Caco-2 (cell line): ENCODE results near the gene MAST4. TPM values are rescaled to one million over a fixed set of nuclear protein-coding genes. Genes with fewer than 3 reads are reported as not detected.

Experiments
- BruUV-seq: library from RNA; stranded (reverse); fragments of 400-500 nt; replicated peaks from 2 replicates; lab custom pipeline; 2021; lab: Mats Ljungman, UMichigan
- CTCF ChIA-PET: fragments of 300-600 bp; sonication (Branson Sonifier 250); formaldehyde crosslinking; loops from one replicate; lab custom pipeline; 2022; ENCODE audit warnings: antibody characterized with exemption; lab: Charles Lee
- POLR2A ChIA-PET: fragments of 300-600 bp; sonication (Branson Sonifier 250); formaldehyde crosslinking; loops from one replicate; lab custom pipeline; 2022; ENCODE audit warnings: antibody characterized with exemption; lab: Charles Lee
- DNase-seq, 2 experiments: peaks; one replicate each; pipeline versions ENCODE4 v3.0.0 to v3.0.0-alpha.2; 2020 to 2022
- H3K27me3 ChIP-seq: replicated peaks from 2 replicates; pipeline ENCODE4 v1.6.0; 2011; ENCODE audit warnings: low read length; ENCODE audit not compliant: control insufficient read depth, insufficient read depth
- H3K36me3 ChIP-seq: 2 replicates; pipeline ENCODE4 v1.5.1; 2011; ENCODE audit warnings: low read length; ENCODE audit not compliant: control insufficient read depth, insufficient read depth
- H3K4me1 ChIP-seq: fragments of 250-450 bp; sonication (Bioruptor Pico); 2 replicates; pipeline ENCODE4 v1.5.1; 2020; ENCODE audit warnings: mild to moderate bottlenecking
- H3K4me3 ChIP-seq: 2 replicates; pipeline ENCODE4 v1.5.1; 2011; ENCODE audit warnings: low read depth, mild to moderate bottlenecking, control low read depth, low read length
- H3K9me3 ChIP-seq: fragments of 250-450 bp; sonication (Bioruptor Pico); 2 replicates; pipeline ENCODE4 v1.5.1; 2020; ENCODE audit warnings: mild to moderate bottlenecking, moderate library complexity
- H3K27ac Mint-ChIP-seq: one replicate; pipeline ENCODE4 v1.8.0; 2022; ENCODE audit warnings: mixed read lengths; ENCODE audit not compliant: unreplicated experiment
- H3K27me3 Mint-ChIP-seq: one replicate; pipeline ENCODE4 v1.8.0; 2022; ENCODE audit warnings: mixed read lengths; ENCODE audit not compliant: insufficient read depth, unreplicated experiment
- H3K36me3 Mint-ChIP-seq: one replicate; pipeline ENCODE4 v1.8.0; 2022; ENCODE audit warnings: mild to moderate bottlenecking, mixed read lengths; ENCODE audit not compliant: insufficient read depth, unreplicated experiment
- H3K4me1 Mint-ChIP-seq: one replicate; pipeline ENCODE4 v1.8.0; 2022; ENCODE audit warnings: low read depth, mixed read lengths; ENCODE audit not compliant: unreplicated experiment
- H3K4me3 Mint-ChIP-seq: one replicate; pipeline ENCODE4 v1.8.0; 2022; ENCODE audit warnings: mild to moderate bottlenecking, moderate library complexity, mixed read lengths; ENCODE audit not compliant: unreplicated experiment
- H3K9me3 Mint-ChIP-seq: one replicate; pipeline ENCODE4 v1.8.0; 2022; ENCODE audit warnings: mixed read lengths; ENCODE audit not compliant: unreplicated experiment
- intact Hi-C: fragments of 100-400 bp; cut with micrococcal nuclease; formaldehyde crosslinking; loops from one replicate; pipeline ENCODE4 v1.10.0; 2022; ENCODE audit not compliant: unreplicated experiment
- total RNA-seq: library from RNA; stranded (reverse); gene quantifications from 2 replicates; pipeline ENCODE4 v1.2.3, GENCODE V29; 2022
- TF ChIP-seq, protein P1 (sequence below), 2 experiments: fragments of 200-600 bp in 1 of 2; IDR thresholded peaks; 1 replicate in 1 of 2; 2 replicates in 1 of 2; pipeline versions ENCODE4 v1.5.1 to v1.8.0; 2011 to 2022; ENCODE audit warnings: antibody characterized with exemption in 1 of 2, control low read depth in 1 of 2, inconsistent platforms in 1 of 2, low read depth in 1 of 2, low read length in 1 of 2, mild to moderate bottlenecking in 1 of 2, moderate library complexity in 1 of 2; ENCODE audit not compliant: insufficient read depth in 1 of 2, severe bottlenecking in 1 of 2, unreplicated experiment in 1 of 2

The MAST4 gene
- total RNA-seq, 1 experiment from 2014 or later, result 17.8 TPM

- Mint-ChIP-seq H3K27ac (no peak overlapping the region), H3K9me3 (no peaks in the 10 kb centered on the region), H3K27me3 (peaks cover 8% of the 10 kb centered on the region), H3K36me3 (no peaks in the 10 kb centered on the region), H3K4me3 (no peak overlapping the region), H3K4me1 (peaks cover 8% of the 10 kb centered on the region)
- Histone ChIP-seq H3K4me3 (no peak overlapping the region), H3K27me3 (peaks cover 2% of the 10 kb centered on the region), H3K36me3 (no peaks in the 10 kb centered on the region), H3K9me3 (no peaks in the 10 kb centered on the region), H3K4me1 (no peaks in the 10 kb centered on the region)
- intact Hi-C loops, result loop anchor here (1.0 to 5.0 kb wide), 3 partner anchors 37 to 288 kb away; no protein-coding TSS in a partner anchor
- TF ChIP-seq, protein P1, sequence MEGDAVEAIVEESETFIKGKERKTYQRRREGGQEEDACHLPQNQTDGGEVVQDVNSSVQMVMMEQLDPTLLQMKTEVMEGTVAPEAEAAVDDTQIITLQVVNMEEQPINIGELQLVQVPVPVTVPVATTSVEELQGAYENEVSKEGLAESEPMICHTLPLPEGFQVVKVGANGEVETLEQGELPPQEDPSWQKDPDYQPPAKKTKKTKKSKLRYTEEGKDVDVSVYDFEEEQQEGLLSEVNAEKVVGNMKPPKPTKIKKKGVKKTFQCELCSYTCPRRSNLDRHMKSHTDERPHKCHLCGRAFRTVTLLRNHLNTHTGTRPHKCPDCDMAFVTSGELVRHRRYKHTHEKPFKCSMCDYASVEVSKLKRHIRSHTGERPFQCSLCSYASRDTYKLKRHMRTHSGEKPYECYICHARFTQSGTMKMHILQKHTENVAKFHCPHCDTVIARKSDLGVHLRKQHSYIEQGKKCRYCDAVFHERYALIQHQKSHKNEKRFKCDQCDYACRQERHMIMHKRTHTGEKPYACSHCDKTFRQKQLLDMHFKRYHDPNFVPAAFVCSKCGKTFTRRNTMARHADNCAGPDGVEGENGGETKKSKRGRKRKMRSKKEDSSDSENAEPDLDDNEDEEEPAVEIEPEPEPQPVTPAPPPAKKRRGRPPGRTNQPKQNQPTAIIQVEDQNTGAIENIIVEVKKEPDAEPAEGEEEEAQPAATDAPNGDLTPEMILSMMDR (IDR thresholded peaks at IDR 0.05; ENCODE audit: insufficient read depth in 1 of 2, low read depth in 1 of 2, low read length in 1 of 2, severe bottlenecking in 1 of 2, unreplicated experiment in 1 of 2), result peak; percentile 59 to 62
- ChIA-PET POLR2A (no interaction called here), CTCF (interaction anchor here (0.7 kb wide), 3 partner anchors 14 to 345 kb away, joined by 3 read pairs; no protein-coding TSS in a partner anchor)
- DNase-seq, result peak; percentile 42 to 53
- no TSS peak for BruUV-seq
Measured at GRCh38 chr5:66864240-66864884, 268.2 kb downstream of the MAST4 start.

DNA sequence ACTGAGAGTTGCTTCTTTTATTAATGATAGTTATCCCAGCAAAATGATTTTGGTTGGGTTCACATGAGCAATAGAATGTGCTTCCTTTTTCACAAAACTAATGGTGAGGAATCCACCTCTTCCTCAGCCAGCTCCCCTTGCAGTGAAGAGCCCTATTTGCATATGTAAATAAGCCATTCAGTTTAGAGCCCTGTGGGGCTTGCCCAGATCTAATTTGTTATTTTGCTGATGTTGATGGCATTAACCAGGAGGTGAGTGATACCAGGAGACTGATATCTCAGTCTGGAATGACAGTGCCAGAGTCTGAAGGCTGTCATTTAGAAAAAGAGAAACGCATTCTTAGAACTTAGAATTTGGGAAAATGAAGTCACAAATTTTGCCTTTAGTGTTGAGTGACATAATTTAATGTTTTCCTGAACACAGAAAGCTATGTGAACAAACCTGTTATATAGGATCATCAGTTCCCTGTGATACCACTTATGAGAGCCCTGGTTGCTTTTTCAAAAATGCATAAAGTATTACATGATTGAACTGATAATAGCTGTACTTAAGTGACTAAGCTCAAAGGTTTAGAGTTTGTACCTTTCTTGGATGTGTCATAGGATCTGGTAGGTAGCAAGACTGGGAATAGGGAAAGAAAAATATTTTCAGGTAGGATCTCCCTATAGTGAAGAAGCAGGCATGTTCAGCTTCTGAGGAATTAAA lies 271.6 kb downstream of the MAST4 start:
- Histone ChIP-seq H3K27me3 (peaks cover 2% of the 10 kb centered on the region; the same call in 1 of the 2 replicates), H3K36me3 (no peaks in the 10 kb centered on the region), H3K4me3 (no peak overlapping the region), H3K9me3 (no peaks in the 10 kb centered on the region), H3K4me1 (no peaks in the 10 kb centered on the region; the same call in 1 of the 2 replicates)
- no TSS peak for BruUV-seq
- intact Hi-C loops, result no loop called here
- H3K4me1 Mint-ChIP-seq, result peaks cover 8% of the 10 kb centered on the region
- CTCF ChIA-PET, result no interaction called here
- no peak overlapping the region for H3K27ac Mint-ChIP-seq
- no peaks in the 10 kb centered on the region for H3K9me3 Mint-ChIP-seq
- no peak for DNase-seq
- H3K4me3 Mint-ChIP-seq, result no peak overlapping the region
- TF ChIP-seq, protein P1 (IDR thresholded peaks at IDR 0.05; ENCODE audit: insufficient read depth in 1 of 2, low read depth in 1 of 2, low read length in 1 of 2, severe bottlenecking in 1 of 2, unreplicated experiment in 1 of 2), result no peak
- peaks cover 6% of the 10 kb centered on the region for H3K27me3 Mint-ChIP-seq
- POLR2A ChIA-PET, result no interaction called here
- no peaks in the 10 kb centered on the region for H3K36me3 Mint-ChIP-seq

GRCh38 chr5:66869347-66869746 lies 273.2 kb downstream of the MAST4 start:
- H3K4me3 ChIP-seq, result no peak overlapping the region
- H3K27ac Mint-ChIP-seq, result no peak overlapping the region
- H3K27me3 ChIP-seq, result no peaks in the 10 kb centered on the region
- no peak overlapping the region for H3K4me3 Mint-ChIP-seq
- no peak for DNase-seq
- no peaks in the 10 kb centered on the region for H3K9me3 ChIP-seq
- no peaks in the 10 kb centered on the region for H3K36me3 ChIP-seq
- no TSS peak for BruUV-seq
- H3K4me1 ChIP-seq, result peaks cover 13% of the 10 kb centered on the region; the same call in 1 of the 2 replicates
- ChIA-PET POLR2A (no interaction called here), CTCF (no interaction called here)
- H3K27me3 Mint-ChIP-seq, result peaks cover 2% of the 10 kb centered on the region
- intact Hi-C loops, result no loop called here
- no peaks in the 10 kb centered on the region for H3K36me3 Mint-ChIP-seq
- TF ChIP-seq, protein P1 (IDR thresholded peaks at IDR 0.05; ENCODE audit: insufficient read depth in 1 of 2, low read depth in 1 of 2, low read length in 1 of 2, severe bottlenecking in 1 of 2, unreplicated experiment in 1 of 2), result no peak
- peaks cover 11% of the 10 kb centered on the region for H3K4me1 Mint-ChIP-seq
- H3K9me3 Mint-ChIP-seq, result no peaks in the 10 kb centered on the region
